ENCODE data around the gene ANKRD11. TPM values are rescaled to one million over a fixed set of nuclear protein-coding genes. Genes with fewer than 3 reads are reported as not detected.

Gene ANKRD11
- polyA plus RNA-seq, 1 donor from 2014 or later = 32.5 TPM

DNA sequence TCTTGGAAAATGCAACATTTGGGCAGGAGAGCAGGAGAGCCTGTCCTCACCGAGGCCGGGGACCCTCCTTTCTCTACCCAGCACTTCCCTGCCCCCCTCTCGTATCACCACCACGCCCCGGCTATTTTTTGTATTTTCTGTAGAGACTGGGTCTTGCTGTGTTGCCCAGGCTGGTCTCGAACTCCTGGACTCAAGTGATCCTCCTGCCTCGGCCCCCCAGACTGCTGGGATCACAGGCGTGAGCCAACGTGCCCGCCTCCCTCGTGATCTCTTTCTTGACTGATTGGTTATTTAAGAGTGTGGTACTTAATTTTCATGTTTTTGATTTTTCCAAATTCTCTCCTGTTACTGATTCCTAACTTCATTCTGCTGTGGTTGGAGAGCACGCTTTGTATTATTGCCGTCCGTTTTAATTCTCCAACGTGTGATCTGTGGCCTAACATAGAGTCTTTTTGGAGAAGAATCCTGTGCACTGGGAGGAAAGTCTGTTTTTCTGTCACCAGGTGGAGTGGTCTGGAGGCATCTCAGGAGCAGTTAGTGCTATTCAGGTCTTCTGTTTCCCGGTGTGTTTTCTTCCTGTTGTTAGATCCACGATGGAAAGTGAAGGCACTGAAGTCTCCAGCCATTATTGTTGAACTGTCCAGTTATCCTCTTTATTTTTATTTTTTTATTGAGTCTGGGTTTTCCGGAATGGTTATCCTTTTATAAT lies 232.4 kb downstream of the ANKRD11 start:
- Histone ChIP-seq H3K79me2 (replicated peaks; ENCODE audit: insufficient read depth, low read length) (no peaks in the 10 kb centered on the region), H3K27me3 (ENCODE audit: insufficient read depth, low read depth, low read length) (peaks cover 15% of the 10 kb centered on the region), H3K4me2 (ENCODE audit: low read length) (no peak overlapping the region), H2AFZ (ENCODE audit: low read depth, low read length) (no peak overlapping the region), H3K27ac (ENCODE audit: low read length) (no peak overlapping the region), H4K20me1 (ENCODE audit: insufficient read depth) (no peaks in the 10 kb centered on the region), H3F3A (ENCODE audit: insufficient read depth, low read length, poor library complexity, severe bottlenecking) (no peaks in the 10 kb centered on the region), H3K36me3 (ENCODE audit: insufficient read depth, low read length) (no peaks in the 10 kb centered on the region), H3K4me3 (ENCODE audit: low read length) (no peak overlapping the region), H3K9me2 (ENCODE audit: insufficient read depth, low read length) (no peaks in the 10 kb centered on the region), H3K9me3 (ENCODE audit: low read length) (peaks cover 3% of the 10 kb centered on the region), H3K9ac (ENCODE audit: low read length) (no peak overlapping the region)
- TF ChIP-seq TAF1 (IDR thresholded peaks at IDR 0.05; ENCODE audit: low read depth) (no peak), EZH2 (IDR thresholded peaks at IDR 0.05; ENCODE audit: borderline replicate concordance, insufficient read depth, low read length, poor library complexity, severe bottlenecking) (no peak), EP300 (conservative IDR thresholded peaks at IDR 0.05; ENCODE audit: poor library complexity, severe bottlenecking) (no peak), SMC3 (conservative IDR thresholded peaks at IDR 0.05; ENCODE audit: poor library complexity) (no peak), REST (IDR thresholded peaks at IDR 0.05; ENCODE audit: borderline replicate concordance) (no peak), RAD21 (conservative IDR thresholded peaks at IDR 0.05) (no peak), MXI1 (conservative IDR thresholded peaks at IDR 0.05; ENCODE audit: poor library complexity, severe bottlenecking) (no peak), POLR2AphosphoS5 (IDR thresholded peaks at IDR 0.05) (no peak)
- TF ChIP-seq, protein P1, sequence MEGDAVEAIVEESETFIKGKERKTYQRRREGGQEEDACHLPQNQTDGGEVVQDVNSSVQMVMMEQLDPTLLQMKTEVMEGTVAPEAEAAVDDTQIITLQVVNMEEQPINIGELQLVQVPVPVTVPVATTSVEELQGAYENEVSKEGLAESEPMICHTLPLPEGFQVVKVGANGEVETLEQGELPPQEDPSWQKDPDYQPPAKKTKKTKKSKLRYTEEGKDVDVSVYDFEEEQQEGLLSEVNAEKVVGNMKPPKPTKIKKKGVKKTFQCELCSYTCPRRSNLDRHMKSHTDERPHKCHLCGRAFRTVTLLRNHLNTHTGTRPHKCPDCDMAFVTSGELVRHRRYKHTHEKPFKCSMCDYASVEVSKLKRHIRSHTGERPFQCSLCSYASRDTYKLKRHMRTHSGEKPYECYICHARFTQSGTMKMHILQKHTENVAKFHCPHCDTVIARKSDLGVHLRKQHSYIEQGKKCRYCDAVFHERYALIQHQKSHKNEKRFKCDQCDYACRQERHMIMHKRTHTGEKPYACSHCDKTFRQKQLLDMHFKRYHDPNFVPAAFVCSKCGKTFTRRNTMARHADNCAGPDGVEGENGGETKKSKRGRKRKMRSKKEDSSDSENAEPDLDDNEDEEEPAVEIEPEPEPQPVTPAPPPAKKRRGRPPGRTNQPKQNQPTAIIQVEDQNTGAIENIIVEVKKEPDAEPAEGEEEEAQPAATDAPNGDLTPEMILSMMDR (IDR thresholded peaks at IDR 0.05; ENCODE audit: poor library complexity, severe bottlenecking) = no peak

GRCh38 chr16:89257281-89257731 lies 233.1 kb downstream of the ANKRD11 start:
- TF ChIP-seq MXI1 (conservative IDR thresholded peaks at IDR 0.05; ENCODE audit: poor library complexity, severe bottlenecking) = no peak
- TF ChIP-seq RAD21 (conservative IDR thresholded peaks at IDR 0.05) = no peak
- no peak for TF ChIP-seq REST (IDR thresholded peaks at IDR 0.05; ENCODE audit: borderline replicate concordance)
- TF ChIP-seq EP300 (conservative IDR thresholded peaks at IDR 0.05; ENCODE audit: poor library complexity, severe bottlenecking) = no peak
- TF ChIP-seq POLR2AphosphoS5 (IDR thresholded peaks at IDR 0.05) = no peak
- TF ChIP-seq EZH2 (IDR thresholded peaks at IDR 0.05; ENCODE audit: borderline replicate concordance, insufficient read depth, low read length, poor library complexity, severe bottlenecking) = no peak
- no peak for TF ChIP-seq TAF1 (IDR thresholded peaks at IDR 0.05; ENCODE audit: low read depth)
- TF ChIP-seq SMC3 (conservative IDR thresholded peaks at IDR 0.05; ENCODE audit: poor library complexity) = no peak
- TF ChIP-seq, protein P1 (IDR thresholded peaks at IDR 0.05; ENCODE audit: poor library complexity, severe bottlenecking) = no peak
- no peaks in the 10 kb centered on the region for H3F3A ChIP-seq (ENCODE audit: insufficient read depth, low read length, poor library complexity, severe bottlenecking)
- no peak overlapping the region for H3K27ac ChIP-seq (ENCODE audit: low read length)
- H3K9me3 ChIP-seq (ENCODE audit: low read length) = peaks cover 3% of the 10 kb centered on the region
- H3K9ac ChIP-seq (ENCODE audit: low read length) = no peak overlapping the region
- H2AFZ ChIP-seq (ENCODE audit: low read depth, low read length) = no peak overlapping the region
- no peaks in the 10 kb centered on the region for H3K79me2 ChIP-seq (replicated peaks; ENCODE audit: insufficient read depth, low read length)
- no peaks in the 10 kb centered on the region for H3K9me2 ChIP-seq (ENCODE audit: insufficient read depth, low read length)
- peaks cover 15% of the 10 kb centered on the region for H3K27me3 ChIP-seq (ENCODE audit: insufficient read depth, low read depth, low read length)
- H3K4me3 ChIP-seq (ENCODE audit: low read length) = no peak overlapping the region
- H3K4me2 ChIP-seq (ENCODE audit: low read length) = no peak overlapping the region
- no peaks in the 10 kb centered on the region for H4K20me1 ChIP-seq (ENCODE audit: insufficient read depth)
- H3K36me3 ChIP-seq (ENCODE audit: insufficient read depth, low read length) = no peaks in the 10 kb centered on the region
